Measurements from ENCODE around the gene ACSBG1.

ACSBG1 gene

GRCh38 chr15:78222745-78223395 is 11.5 kb downstream of the ACSBG1 start:
- no peaks in the 10 kb centered on the region for H3K36me3 Mint-ChIP-seq
- no peaks in the 10 kb centered on the region for H3K9me3 Mint-ChIP-seq
- no peak for ATAC-seq (replicated peaks)
- no peak for DNase-seq
- no peak overlapping the region for H3K27ac Mint-ChIP-seq
- H3K27me3 Mint-ChIP-seq = peaks cover 0 to 7% of the 10 kb centered on the region in 2 donors
- H3K4me1 Mint-ChIP-seq = peaks cover 0 to 2% of the 10 kb centered on the region in 2 donors
- H3K4me3 Mint-ChIP-seq = no peak overlapping the region

- H3K4me3 Mint-ChIP-seq = no peak overlapping the region
- H3K4me1 Mint-ChIP-seq = peaks cover 0 to 2% of the 10 kb centered on the region in 2 donors
- H3K27me3 Mint-ChIP-seq = peaks cover 0 to 12% of the 10 kb centered on the region in 2 donors
- H3K9me3 Mint-ChIP-seq = no peaks in the 10 kb centered on the region
- no peak for DNase-seq
- no peak overlapping the region for H3K27ac Mint-ChIP-seq
- ATAC-seq (replicated peaks) = no peak
- H3K36me3 Mint-ChIP-seq = no peaks in the 10 kb centered on the region
These were observed 13.7 kb downstream of the ACSBG1 start for GRCh38 chr15:78220713-78221112.

- H3K27me3 Mint-ChIP-seq = peaks cover 14 to 32% of the 10 kb centered on the region in 2 donors
- no peaks in the 10 kb centered on the region for H3K4me1 Mint-ChIP-seq
- DNase-seq = no peak
- no peak overlapping the region for H3K27ac Mint-ChIP-seq
- ATAC-seq (replicated peaks) = no peak
- no peaks in the 10 kb centered on the region for H3K9me3 Mint-ChIP-seq
- H3K4me3 Mint-ChIP-seq = no peak overlapping the region
- H3K36me3 Mint-ChIP-seq = no peaks in the 10 kb centered on the region
These were observed 17.9 kb downstream of the ACSBG1 start for GRCh38 chr15:78216276-78217104.

- Mint-ChIP-seq H3K27me3 (peaks cover 14 to 25% of the 10 kb centered on the region in 2 donors), H3K36me3 (no peaks in the 10 kb centered on the region), H3K27ac (no peak overlapping the region), H3K4me3 (no peak overlapping the region), H3K4me1 (no peaks in the 10 kb centered on the region), H3K9me3 (no peaks in the 10 kb centered on the region)
- no peak for ATAC-seq (replicated peaks)
- no peak for DNase-seq
These were observed 20.4 kb downstream of the ACSBG1 start for GRCh38 chr15:78213956-78214355.

GRCh38 chr15:78213425-78213750 is 21.0 kb downstream of the ACSBG1 start:
- Mint-ChIP-seq H3K4me1 (no peaks in the 10 kb centered on the region), H3K9me3 (no peaks in the 10 kb centered on the region), H3K27me3 (peaks cover 14 to 25% of the 10 kb centered on the region in 2 donors), H3K4me3 (no peak overlapping the region), H3K27ac (no peak overlapping the region), H3K36me3 (no peaks in the 10 kb centered on the region)
- DNase-seq (no peak), ATAC-seq (replicated peaks) (no peak)

GRCh38 chr15:78212546-78213424 is 21.6 kb downstream of the ACSBG1 start:
- ATAC-seq (replicated peaks) (no peak), DNase-seq (no peak)
- no peak overlapping the region for H3K27ac Mint-ChIP-seq
- no peak overlapping the region for H3K4me3 Mint-ChIP-seq
- H3K4me1 Mint-ChIP-seq = no peaks in the 10 kb centered on the region
- no peaks in the 10 kb centered on the region for H3K36me3 Mint-ChIP-seq
- peaks cover 14 to 25% of the 10 kb centered on the region in 2 donors for H3K27me3 Mint-ChIP-seq
- no peaks in the 10 kb centered on the region for H3K9me3 Mint-ChIP-seq

GRCh38 chr15:78212008-78212407 is 22.4 kb downstream of the ACSBG1 start:
- ATAC-seq (replicated peaks) (no peak), DNase-seq (no peak)
- Mint-ChIP-seq H3K4me1 (no peaks in the 10 kb centered on the region), H3K27ac (no peak overlapping the region), H3K36me3 (no peaks in the 10 kb centered on the region), H3K27me3 (peaks cover 14 to 25% of the 10 kb centered on the region in 2 donors), H3K9me3 (no peaks in the 10 kb centered on the region), H3K4me3 (no peak overlapping the region)

GRCh38 chr15:78211189-78211921 is 23.0 kb downstream of the ACSBG1 start:
- Mint-ChIP-seq H3K4me3 (no peak overlapping the region), H3K27ac (no peak overlapping the region)
- no peak for ATAC-seq (replicated peaks)

GRCh38 chr15:78210349-78210717 is 24.0 kb downstream of the ACSBG1 start:
- no peak for DNase-seq
- Mint-ChIP-seq H3K4me3 (no peak overlapping the region), H3K27ac (no peak overlapping the region)

More at GRCh38 chr15:78211189-78211921, 23.0 kb downstream of the ACSBG1 start:
- Mint-ChIP-seq H3K9me3 (no peaks in the 10 kb centered on the region), H3K4me1 (no peaks in the 10 kb centered on the region), H3K36me3 (no peaks in the 10 kb centered on the region), H3K27me3 (peaks cover 14 to 20% of the 10 kb centered on the region in 2 donors)
- DNase-seq = no peak

GRCh38 chr15:78209646-78210348 is 24.6 kb downstream of the ACSBG1 start:
- H3K36me3 Mint-ChIP-seq = no peaks in the 10 kb centered on the region
- no peak overlapping the region for H3K4me3 Mint-ChIP-seq
- no peak for DNase-seq
- no peak for ATAC-seq (replicated peaks)
- peaks cover 11 to 12% of the 10 kb centered on the region in 2 donors for H3K27me3 Mint-ChIP-seq
- no peaks in the 10 kb centered on the region for H3K9me3 Mint-ChIP-seq
- no peak overlapping the region for H3K27ac Mint-ChIP-seq
- no peaks in the 10 kb centered on the region for H3K4me1 Mint-ChIP-seq

More at GRCh38 chr15:78210349-78210717, 24.0 kb downstream of the ACSBG1 start:
- H3K27me3 Mint-ChIP-seq = peaks cover 14 to 17% of the 10 kb centered on the region in 2 donors
- no peaks in the 10 kb centered on the region for H3K9me3 Mint-ChIP-seq
- no peaks in the 10 kb centered on the region for H3K36me3 Mint-ChIP-seq
- H3K4me1 Mint-ChIP-seq = no peaks in the 10 kb centered on the region
- no peak for ATAC-seq (replicated peaks)

- Mint-ChIP-seq H3K27me3 (peaks cover 10 to 12% of the 10 kb centered on the region in 2 donors), H3K27ac (no peak overlapping the region), H3K4me3 (no peak overlapping the region), H3K4me1 (no peaks in the 10 kb centered on the region), H3K36me3 (no peaks in the 10 kb centered on the region), H3K9me3 (no peaks in the 10 kb centered on the region)
- ATAC-seq (replicated peaks) (no peak), DNase-seq (no peak)
These were observed 25.3 kb downstream of the ACSBG1 start for GRCh38 chr15:78208887-78209645.

GRCh38 chr15:78208341-78208844 is 26.0 kb downstream of the ACSBG1 start:
- Mint-ChIP-seq H3K4me1 (no peaks in the 10 kb centered on the region), H3K4me3 (no peak overlapping the region), H3K9me3 (no peaks in the 10 kb centered on the region), H3K36me3 (no peaks in the 10 kb centered on the region), H3K27ac (no peak overlapping the region), H3K27me3 (peaks cover 10 to 12% of the 10 kb centered on the region in 2 donors)
- ATAC-seq (replicated peaks) (no peak), DNase-seq (no peak)
